ENCODE data around the gene ADCY5. TPM values are rescaled to one million over a fixed set of nuclear protein-coding genes. Genes with fewer than 3 reads are reported as not detected.

Gene ADCY5
- total RNA-seq, 1 donor from 2014 or later: 4.0 TPM

- H3K36me3 ChIP-seq: no peaks in the 10 kb centered on the region
- ATAC-seq (no peak), DNase-seq (no peak)
- H3K4me3 ChIP-seq: no peak overlapping the region
- intact Hi-C loops (cut with DNase I): no loop called here
- no peak overlapping the region for H3K27ac ChIP-seq
- H3K4me1 ChIP-seq: no peaks in the 10 kb centered on the region
- TF ChIP-seq CTCF (IDR thresholded peaks at IDR 0.05): no peak
- H3K9me3 ChIP-seq: no peaks in the 10 kb centered on the region
- H3K27me3 ChIP-seq: no peaks in the 10 kb centered on the region
Measured at GRCh38 chr3:123283074-123283473, 165.8 kb downstream of the ADCY5 start.

- Histone ChIP-seq H3K9me3 (no peaks in the 10 kb centered on the region), H3K27me3 (no peaks in the 10 kb centered on the region), H3K4me3 (no peak overlapping the region), H3K36me3 (no peaks in the 10 kb centered on the region), H3K27ac (no peak overlapping the region), H3K4me1 (no peaks in the 10 kb centered on the region)
- intact Hi-C loops (cut with DNase I): no loop called here
- DNase-seq (no peak), ATAC-seq (no peak)
- TF ChIP-seq CTCF (IDR thresholded peaks at IDR 0.05): no peak
Measured at GRCh38 chr3:123282461-123282860, 166.4 kb downstream of the ADCY5 start.

- Histone ChIP-seq H3K36me3 (no peaks in the 10 kb centered on the region), H3K27ac (no peak overlapping the region), H3K4me3 (no peak overlapping the region), H3K27me3 (no peaks in the 10 kb centered on the region), H3K9me3 (no peaks in the 10 kb centered on the region), H3K4me1 (no peaks in the 10 kb centered on the region)
- ATAC-seq: no peak
- intact Hi-C loops (cut with DNase I): no loop called here
- no peak for TF ChIP-seq CTCF (IDR thresholded peaks at IDR 0.05)
- DNase-seq: no peak
Measured at GRCh38 chr3:123281929-123282328, 167.0 kb downstream of the ADCY5 start.

- Histone ChIP-seq H3K36me3 (no peaks in the 10 kb centered on the region), H3K9me3 (no peaks in the 10 kb centered on the region), H3K27me3 (no peaks in the 10 kb centered on the region), H3K4me3 (no peak overlapping the region), H3K27ac (no peak overlapping the region), H3K4me1 (no peaks in the 10 kb centered on the region)
- DNase-seq (no peak), ATAC-seq (no peak)
- intact Hi-C loops (cut with DNase I): no loop called here
- no peak for TF ChIP-seq CTCF (IDR thresholded peaks at IDR 0.05)
Measured at GRCh38 chr3:123281406-123281805, 167.5 kb downstream of the ADCY5 start.

GRCh38 chr3:123279121-123279520 is 169.8 kb downstream of the ADCY5 start:
- no peaks in the 10 kb centered on the region for H3K36me3 ChIP-seq
- ATAC-seq (no peak), DNase-seq (no peak)
- H3K9me3 ChIP-seq: no peaks in the 10 kb centered on the region
- no peaks in the 10 kb centered on the region for H3K27me3 ChIP-seq
- no peak overlapping the region for H3K4me3 ChIP-seq
- TF ChIP-seq CTCF (IDR thresholded peaks at IDR 0.05): no peak
- no peak overlapping the region for H3K27ac ChIP-seq
- H3K4me1 ChIP-seq: no peaks in the 10 kb centered on the region
- intact Hi-C loops (cut with DNase I): no loop called here

- Histone ChIP-seq H3K36me3 (no peaks in the 10 kb centered on the region), H3K27me3 (no peaks in the 10 kb centered on the region), H3K27ac (no peak overlapping the region), H3K4me3 (no peak overlapping the region), H3K9me3 (no peaks in the 10 kb centered on the region), H3K4me1 (no peaks in the 10 kb centered on the region)
- intact Hi-C loops (cut with DNase I): no loop called here
- DNase-seq: no peak
- no peak for TF ChIP-seq CTCF (IDR thresholded peaks at IDR 0.05)
- ATAC-seq: no peak
Measured at GRCh38 chr3:123278446-123278845, 170.4 kb downstream of the ADCY5 start.
